ENCODE data around the gene ZHX3.

- TF ChIP-seq CTCF (IDR thresholded peaks at IDR 0.05) (no peak), EP300 (IDR thresholded peaks at IDR 0.05) (no peak), POLR2A (IDR thresholded peaks at IDR 0.05; ENCODE audit: low read depth) (no peak)
Observed at GRCh38 chr20:41167118-41167470, 150.4 kb downstream of the ZHX3 start.

Measured in esophagus muscularis mucosa (tissue), 4 donors.